H1 (cell line): ENCODE results near the gene PHEX. TPM values are rescaled to one million over a fixed set of nuclear protein-coding genes. Genes with fewer than 3 reads are reported as not detected.

Source experiments
- CTCF ChIA-PET: fragments of 300-600 bp; sonication (Branson Sonifier 250); formaldehyde crosslinking; loops from one replicate; lab custom pipeline; 2021; ENCODE audit not compliant: partially characterized antibody; lab: Charles Lee
- POLR2A ChIA-PET: fragments of 300-600 bp; sonication (Branson Sonifier 250); formaldehyde crosslinking; loops from one replicate; lab custom pipeline; 2021; ENCODE audit warnings: inconsistent platforms; ENCODE audit not compliant: partially characterized antibody; lab: Charles Lee
- DNase-seq, 2 experiments: peaks; one replicate each; pipeline versions ENCODE4 v3.0.0 to v3.0.0-alpha.2; 2010 to 2022; ENCODE audit warnings: low spot score in 2 of 2, low read depth in 1 of 2, mixed read lengths in 1 of 2
- FAIRE-seq: peaks from 2 replicates; lab custom pipeline; 2011; peaks lifted over from hg19 to GRCh38; lab: Jason Lieb, UNC
- H2AFZ ChIP-seq: 2 replicates; pipeline ENCODE4 v1.8.1; 2012; ENCODE audit warnings: low read length, inconsistent platforms
- H2AK5ac ChIP-seq: 2 replicates; pipeline ENCODE4 v1.6.1; 2013; ENCODE audit warnings: low read depth, low read length
- H2BK120ac ChIP-seq: replicated peaks from 2 replicates; pipeline ENCODE3; 2013; ENCODE audit warnings: low read depth, low read length, inconsistent platforms
- H2BK12ac ChIP-seq: 2 replicates; pipeline ENCODE4 v1.6.1; 2013; ENCODE audit warnings: low read depth, low read length
- H2BK15ac ChIP-seq: 2 replicates; pipeline ENCODE4 v1.6.1; 2013; ENCODE audit warnings: low read length
- H2BK20ac ChIP-seq: 2 replicates; pipeline ENCODE4 v1.6.1; 2013; ENCODE audit warnings: low read length
- H2BK5ac ChIP-seq: 2 replicates; pipeline ENCODE4 v1.6.1; 2013; ENCODE audit warnings: low read depth, low read length
- H3K14ac ChIP-seq: 2 replicates; pipeline ENCODE4 v1.6.1; 2013; ENCODE audit warnings: inconsistent platforms; ENCODE audit not compliant: insufficient read length
- H3K18ac ChIP-seq: 2 replicates; pipeline ENCODE4 v1.6.1; 2013; ENCODE audit warnings: low read length; ENCODE audit errors: extremely low read depth
- H3K23ac ChIP-seq: 2 replicates; pipeline ENCODE4 v1.6.1; 2013; ENCODE audit warnings: inconsistent platforms; ENCODE audit not compliant: insufficient read length
- H3K23me2 ChIP-seq: 2 replicates; pipeline ENCODE4 v1.6.1; 2013; ENCODE audit warnings: low read depth, low read length
- H3K27ac ChIP-seq: 2 replicates; pipeline ENCODE4 v1.6.1; 2011; ENCODE audit warnings: low read depth, low read length, inconsistent platforms
- H3K27me3 ChIP-seq, 4 experiments: replicated peaks in 1 of 4; 1 replicate in 1 of 4; 2 replicates in 3 of 4; pipeline versions ENCODE4 v1.6.1 to v1.8.1; 2011 to 2013; ENCODE audit warnings: low read length in 3 of 4, mild to moderate bottlenecking in 3 of 4, inconsistent platforms in 2 of 4, mixed read lengths in 2 of 4, moderate library complexity in 1 of 4; ENCODE audit not compliant: control insufficient read depth in 3 of 4, insufficient read depth in 3 of 4; ENCODE audit errors: extremely low read depth in 1 of 4
- H3K36me3 ChIP-seq, 4 experiments: 2 replicates each; pipeline versions ENCODE4 v1.6.1 to v1.8.1; 2011 to 2013; ENCODE audit warnings: mild to moderate bottlenecking in 4 of 4, low read length in 3 of 4, moderate library complexity in 2 of 4, control low read depth in 1 of 4, inconsistent platforms in 1 of 4; ENCODE audit not compliant: insufficient read depth in 4 of 4, control insufficient read depth in 2 of 4
- H3K4ac ChIP-seq: replicated peaks from 2 replicates; pipeline ENCODE3; 2013; ENCODE audit warnings: low read length, low read depth, mixed read lengths, inconsistent platforms; ENCODE audit not compliant: insufficient read length
- H3K4me1 ChIP-seq, 4 experiments: replicated peaks in 1 of 4; 1 replicate in 1 of 4; 2 replicates in 3 of 4; pipeline versions ENCODE4 v1.6.1 to v1.8.1; 2011 to 2013; ENCODE audit warnings: low read length in 3 of 4, inconsistent platforms in 2 of 4, mixed read lengths in 1 of 4; ENCODE audit not compliant: insufficient read depth in 4 of 4, control insufficient read depth in 3 of 4
- H3K4me2 ChIP-seq, 2 experiments: 2 replicates each; pipeline versions ENCODE4 v1.6.1 to v1.8.1; 2011 to 2013; ENCODE audit warnings: low read depth in 2 of 2, low read length in 2 of 2, control low read depth in 1 of 2, inconsistent platforms in 1 of 2, mild to moderate bottlenecking in 1 of 2; ENCODE audit not compliant: insufficient read depth in 1 of 2
- H3K4me3 ChIP-seq, 4 experiments: fragments of 200-600, 300-600 bp in 1 of 4; sonication (generic), shearing (Covaris generic), sonication (Bioruptor Twin) in 1 of 4; 2 replicates each; pipeline versions ENCODE4 v1.5.1 to v1.8.1; 2011 to 2016; ENCODE audit warnings: low read length in 4 of 4, low read depth in 3 of 4, control low read depth in 2 of 4, inconsistent platforms in 2 of 4, mild to moderate bottlenecking in 2 of 4, mixed read lengths in 1 of 4, moderate library complexity in 1 of 4; ENCODE audit not compliant: insufficient read depth in 2 of 4; ENCODE audit errors: extremely low read depth in 1 of 4
- H3K56ac ChIP-seq: replicated peaks from 2 replicates; pipeline ENCODE3; 2013; ENCODE audit warnings: low read depth, mild to moderate bottlenecking, mixed read lengths, low read length, inconsistent platforms; ENCODE audit not compliant: insufficient read length
- H3K79me1 ChIP-seq: 2 replicates; pipeline ENCODE4 v1.6.1; 2013; ENCODE audit warnings: low read depth, low read length, control low read depth
- H3K79me2 ChIP-seq, 2 experiments: 2 replicates each; pipeline versions ENCODE4 v1.6.1 to v1.8.1; 2012 to 2013; ENCODE audit warnings: low read length in 2 of 2, mild to moderate bottlenecking in 2 of 2, inconsistent platforms in 1 of 2; ENCODE audit not compliant: insufficient read depth in 2 of 2, control insufficient read depth in 1 of 2
- H3K9ac ChIP-seq, 4 experiments: replicated peaks in 1 of 4; 1 replicate in 1 of 4; 2 replicates in 3 of 4; pipeline versions ENCODE4 v1.6.1 to v1.8.1; 2011 to 2013; ENCODE audit warnings: low read depth in 3 of 4, low read length in 3 of 4, control low read depth in 2 of 4, mild to moderate bottlenecking in 2 of 4, moderate library complexity in 2 of 4, inconsistent platforms in 1 of 4; ENCODE audit errors: extremely low read depth in 1 of 4
- H3K9me3 ChIP-seq, 2 experiments: 2 replicates each; pipeline versions ENCODE4 v1.6.1 to v1.8.1; 2012 to 2013; ENCODE audit warnings: mild to moderate bottlenecking in 2 of 2, moderate library complexity in 2 of 2, control low read depth in 1 of 2, inconsistent platforms in 1 of 2, low read depth in 1 of 2, low read length in 1 of 2, mixed read lengths in 1 of 2; ENCODE audit not compliant: insufficient read depth in 2 of 2
- H4K20me1 ChIP-seq, 2 experiments: replicated peaks in 1 of 2; 2 replicates each; pipeline versions ENCODE3 to v1.8.1; 2011 to 2013; ENCODE audit warnings: inconsistent platforms in 2 of 2, low read length in 2 of 2, mild to moderate bottlenecking in 1 of 2; ENCODE audit not compliant: insufficient read depth in 2 of 2, control insufficient read depth in 1 of 2
- H4K5ac ChIP-seq: 2 replicates; pipeline ENCODE4 v1.6.1; 2013; ENCODE audit warnings: low read length, low read depth, mixed read lengths, inconsistent platforms; ENCODE audit not compliant: insufficient read length
- H4K8ac ChIP-seq: 2 replicates; pipeline ENCODE4 v1.8.0; 2013; ENCODE audit warnings: mild to moderate bottlenecking, moderate library complexity, low read length, inconsistent platforms; ENCODE audit not compliant: insufficient read depth; ENCODE audit errors: extremely low read depth
- H4K91ac ChIP-seq: replicated peaks from 2 replicates; pipeline ENCODE3; 2013; ENCODE audit warnings: low read length, mixed read lengths, inconsistent platforms; ENCODE audit not compliant: insufficient read length
- JUN ChIP-seq: IDR thresholded peaks from 2 replicates; pipeline ENCODE4 v1.6.1; 2011; ENCODE audit warnings: low read depth, mild to moderate bottlenecking, improper control_type of control experiment, low read length
- NRF1 ChIP-seq: IDR thresholded peaks from 2 replicates; pipeline ENCODE4 v1.6.1; 2011; ENCODE audit warnings: mild to moderate bottlenecking, low read depth, low read length, improper control_type of control experiment
- WGBS, 2 experiments: shearing (Covaris generic) in 1 of 2; methylation state at CpG; one replicate each; pipeline versions ENCODE4 v1.1.6 to v1.1.7; 2013 to 2015; ENCODE audit warnings: low lambda C conversion rate in 2 of 2, mixed read lengths in 2 of 2, inconsistent platforms in 1 of 2, low coverage in 1 of 2, missing lambda C conversion rate in 1 of 2; ENCODE audit not compliant: insufficient replicate concordance in 2 of 2, insufficient coverage in 1 of 2, insufficient read length in 1 of 2; ENCODE audit errors: extremely low coverage in 1 of 2, missing lambda C conversion rate in 1 of 2; 5-methylcytosine and 5-hydroxymethylcytosine counted together
- polyA plus RNA-seq, 7 experiments: library from polyadenylated mRNA; depleted of rRNA in 3 of 7; stranded (reverse) in 5 of 7; unstranded in 2 of 7; fragments of >200 nt in 5 of 7; fragments of 200-250 nt in 2 of 7; gene quantifications; 1 replicate in 5 of 7; 2 replicates in 1 of 7; 4 replicates in 1 of 7; pipeline versions ENCODE4 v1.2.1 to v1.2.3, GENCODE V29; 2011 to 2013; ENCODE audit warnings: missing spikeins in 2 of 7, mixed read lengths in 2 of 7
- total RNA-seq: library from RNA; stranded (reverse); fragmentation: NEBNext Ultra II Directional; extraction: Animal tissue kit (Norgen Biotek cat#: 25700); gene quantifications from 2 replicates; pipeline ENCODE4 v1.2.1, GENCODE V29; 2021

Gene PHEX
- total and polyA plus RNA-seq, 2 of the 8 experiments (the other 6 are each of a cell fraction or from before 2014, with no cell fraction given) = 0.03 to 0.11 TPM

DNA sequence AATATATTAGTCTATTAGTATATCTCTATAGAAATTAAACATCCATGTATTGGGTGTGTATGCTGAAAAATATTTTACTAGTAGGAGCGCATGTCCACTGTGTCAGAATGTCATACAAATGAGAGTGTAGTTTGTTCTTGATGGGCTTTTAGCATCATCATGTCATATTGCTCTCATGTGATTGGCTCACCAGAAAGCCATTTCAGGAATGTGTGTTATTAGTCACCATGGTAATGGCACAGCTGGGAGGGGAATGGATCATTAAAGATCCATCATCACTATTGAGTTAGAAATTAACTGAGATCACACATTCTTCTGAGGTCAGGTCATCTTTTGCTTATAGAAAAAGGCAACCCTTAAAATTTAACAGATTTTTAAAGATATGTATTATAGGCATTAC is 77.3 kb downstream of the PHEX start:
- CTCF ChIA-PET = interaction anchor here (0.8 to 1.7 kb wide), 3 partner anchors 10 to 28 kb away, joined by 3 to 4 read pairs (median 3); no protein-coding TSS in a partner anchor

More for the DNA sequence above, 77.3 kb downstream of the PHEX start:
- Histone ChIP-seq H3K18ac (no peak overlapping the region), H3K79me2 (no peaks in the 10 kb centered on the region), H4K20me1 (no peaks in the 10 kb centered on the region), H2BK12ac (no peak overlapping the region), H3K23me2 (no peaks in the 10 kb centered on the region), H2BK20ac (no peak overlapping the region), H3K27ac (no peak overlapping the region), H2BK5ac (no peak overlapping the region), H3K27me3 (no peaks in the 10 kb centered on the region), H3K79me1 (no peaks in the 10 kb centered on the region), H3K23ac (no peak overlapping the region), H3K36me3 (no peaks in the 10 kb centered on the region), H3K14ac (no peak overlapping the region), H3K4me3 (no peak overlapping the region), H2BK120ac (no peak overlapping the region), H2AK5ac (no peak overlapping the region), H3K4me2 (no peak overlapping the region), H2AFZ (no peak overlapping the region), H4K8ac (no peak overlapping the region), H3K9me3 (no peaks in the 10 kb centered on the region), H3K9ac (no peak overlapping the region), H4K5ac (no peak overlapping the region), H3K4me1 (no peaks in the 10 kb centered on the region), H3K56ac (no peak overlapping the region), H4K91ac (no peak overlapping the region), H3K4ac (no peak overlapping the region), H2BK15ac (no peak overlapping the region)
- POLR2A ChIA-PET = no interaction called here
- 0 out of 2 replicates have a peak, but pooled peaks have one; percentile 11 for TF ChIP-seq JUN
- no peak for TF ChIP-seq NRF1
- DNase-seq = no peak
- 87% methylated on average over 1 of the region's 1 CpG; no CpG with 5 or more reads in 1 of the 2 experiments for WGBS, 2 experiments
- no peak for FAIRE-seq
